Spleen (tissue), 7 donors: ENCODE results near the gene LRP2.

Experiments
- POLR2A ChIP-seq, 3 donors: fragments of 450-650 bp; IDR thresholded peaks; one replicate each; pipeline ENCODE4 v1.5.1; 2017; ENCODE audit warnings: antibody characterized with exemption in 3 of 3, mild to moderate bottlenecking in 1 of 3
- POLR2AphosphoS5 ChIP-seq, 3 donors: sonication (generic); formaldehyde crosslinking; IDR thresholded peaks; one replicate each; pipeline ENCODE4 v1.5.1; 2017; ENCODE audit warnings: antibody characterized with exemption in 3 of 3
- TF ChIP-seq, protein P1 (sequence below), 11 experiments: fragments of 200-600 bp in 7 of 11; fragments of 450-650 bp in 4 of 11; sonication (generic) in 4 of 11; IDR thresholded peaks in 8 of 11; conservative IDR thresholded peaks in 3 of 11; 1 replicate in 7 of 11; 2 replicates in 4 of 11; pipeline versions ENCODE4 v1.4.0 to v1.8.0; 2016 to 2021; ENCODE audit warnings: antibody characterized with exemption in 11 of 11, inconsistent platforms in 4 of 11, mild to moderate bottlenecking in 1 of 11
- donor health status: DM: no; HTN: no; CAD: no; lungs with moderate emphysema.
- donor health status: DM: no; HTN: no; CAD: no.
- donor health status: DM: no; HTN: no; CAD: no.

DNA sequence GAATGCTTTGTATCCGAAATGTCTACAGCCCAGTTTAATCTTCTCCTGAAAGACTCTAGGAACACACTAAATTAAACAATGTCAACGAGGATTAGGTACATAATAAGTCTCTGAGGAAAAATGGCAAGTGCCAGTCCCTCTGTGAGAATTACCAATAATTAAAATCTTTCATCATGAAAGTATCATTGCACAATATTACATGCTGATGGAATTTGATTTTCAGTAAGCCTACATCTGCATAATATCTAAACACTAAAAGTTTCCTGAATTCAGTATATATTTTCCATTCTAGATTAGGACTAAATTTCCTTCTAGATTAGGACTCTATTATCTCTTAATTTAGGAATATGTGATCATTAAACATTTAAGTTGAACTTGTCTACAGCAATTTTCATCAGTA is 132.1 kb downstream of the LRP2 start:
- TF ChIP-seq, protein P1, sequence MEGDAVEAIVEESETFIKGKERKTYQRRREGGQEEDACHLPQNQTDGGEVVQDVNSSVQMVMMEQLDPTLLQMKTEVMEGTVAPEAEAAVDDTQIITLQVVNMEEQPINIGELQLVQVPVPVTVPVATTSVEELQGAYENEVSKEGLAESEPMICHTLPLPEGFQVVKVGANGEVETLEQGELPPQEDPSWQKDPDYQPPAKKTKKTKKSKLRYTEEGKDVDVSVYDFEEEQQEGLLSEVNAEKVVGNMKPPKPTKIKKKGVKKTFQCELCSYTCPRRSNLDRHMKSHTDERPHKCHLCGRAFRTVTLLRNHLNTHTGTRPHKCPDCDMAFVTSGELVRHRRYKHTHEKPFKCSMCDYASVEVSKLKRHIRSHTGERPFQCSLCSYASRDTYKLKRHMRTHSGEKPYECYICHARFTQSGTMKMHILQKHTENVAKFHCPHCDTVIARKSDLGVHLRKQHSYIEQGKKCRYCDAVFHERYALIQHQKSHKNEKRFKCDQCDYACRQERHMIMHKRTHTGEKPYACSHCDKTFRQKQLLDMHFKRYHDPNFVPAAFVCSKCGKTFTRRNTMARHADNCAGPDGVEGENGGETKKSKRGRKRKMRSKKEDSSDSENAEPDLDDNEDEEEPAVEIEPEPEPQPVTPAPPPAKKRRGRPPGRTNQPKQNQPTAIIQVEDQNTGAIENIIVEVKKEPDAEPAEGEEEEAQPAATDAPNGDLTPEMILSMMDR (IDR thresholded peaks at IDR 0.05 in 8 of 11, conservative IDR thresholded peaks at IDR 0.05 in 3 of 11), result no peak
- TF ChIP-seq POLR2A (IDR thresholded peaks at IDR 0.05), result no peak
- TF ChIP-seq POLR2AphosphoS5 (IDR thresholded peaks at IDR 0.05), result no peak
